HCT116 (cell line): ENCODE results near the gene RNF225. TPM values are rescaled to one million over a fixed set of nuclear protein-coding genes. Genes with fewer than 3 reads are reported as not detected.
A peak's percentile ranks its signal among the peaks of the same experiment; 100 is the strongest.

Experiments used
- ATAC-seq: fragments of 200-7000 bp; cut with Tn5 transposase; 2 replicates; pipeline ENCODE4 v1.9.1; 2020; ENCODE audit warnings: mild to moderate bottlenecking, moderate library complexity
- BruUV-seq: library from RNA; stranded (reverse); fragments of 400-500 nt; replicated peaks from 2 replicates; lab custom pipeline; 2021; lab: Mats Ljungman, UMichigan
- CTCF ChIA-PET: fragments of 300-600 bp; sonication (Branson Sonifier 250); formaldehyde crosslinking; loops from one replicate; lab custom pipeline; 2021; ENCODE audit warnings: antibody characterized with exemption; lab: Charles Lee
- POLR2A ChIA-PET: fragments of 300-600, 350-600 bp; sonication (Branson Sonifier 250); formaldehyde crosslinking; loops from one replicate; lab custom pipeline; 2021; ENCODE audit warnings: antibody characterized with exemption; lab: Charles Lee
- RAD21 ChIA-PET, 2 experiments: fragments of 300-600 bp; sonication (Branson Sonifier 250); formaldehyde crosslinking; loops; one replicate each; lab custom pipeline; 2023; ENCODE audit warnings: low total read pairs in 2 of 2; ENCODE audit not compliant: uncharacterized antibody in 2 of 2, unreplicated experiment in 2 of 2, low non-redundant PET in 1 of 2; lab: Charles Lee
- DNase-seq: peaks from one replicate; pipeline ENCODE4 v3.0.0-alpha.2; 2010; ENCODE audit warnings: low read depth, low spot score
- H2AFZ ChIP-seq: fragments of 200-600 bp; shearing (Covaris generic), sonication (generic); 2 replicates; pipeline ENCODE4 v1.6.1; 2017; ENCODE audit warnings: low read depth, mixed run types, mixed read lengths, antibody characterized with exemption, low read length; ENCODE audit not compliant: poor library complexity, severe bottlenecking
- H3K27ac ChIP-seq: 2 replicates; pipeline ENCODE4 v1.5.1; 2012; ENCODE audit warnings: low read depth, low read length
- H3K27me3 ChIP-seq: fragments of 200-600 bp; sonication (generic); 2 replicates; pipeline ENCODE4 v1.6.1; 2016; ENCODE audit warnings: mixed run types, low read length, mixed read lengths; ENCODE audit not compliant: insufficient read depth
- H3K36me3 ChIP-seq, 2 experiments: fragments of 200-500 bp in 1 of 2; fragments of 200-600 bp in 1 of 2; sonication (Bioruptor generic) in 1 of 2; sonication (generic) in 1 of 2; 2 replicates each; pipeline versions ENCODE4 v1.5.1 to v1.6.1; 2014 to 2016; ENCODE audit warnings: low read length in 2 of 2, inconsistent platforms in 1 of 2, mixed read lengths in 1 of 2, mixed run types in 1 of 2; ENCODE audit not compliant: insufficient read depth in 2 of 2, control insufficient read depth in 1 of 2
- H3K4me1 ChIP-seq, 2 experiments: fragments of 200-600 bp in 1 of 2; sonication (generic) in 1 of 2; 2 replicates each; pipeline versions ENCODE4 v1.5.1 to v1.6.1; 2012 to 2017; ENCODE audit warnings: low read length in 2 of 2, inconsistent platforms in 1 of 2, mild to moderate bottlenecking in 1 of 2, mixed read lengths in 1 of 2, mixed run types in 1 of 2, moderate library complexity in 1 of 2; ENCODE audit not compliant: insufficient read depth in 2 of 2, control insufficient read depth in 1 of 2
- H3K4me2 ChIP-seq: fragments of 200-600 bp; sonication (generic); 2 replicates; pipeline ENCODE4 v1.6.1; 2017; ENCODE audit warnings: mixed run types, low read length, mixed read lengths
- H3K4me3 ChIP-seq, 2 experiments: fragments of 200-600 bp in 1 of 2; sonication (generic) in 1 of 2; replicated peaks in 1 of 2; 2 replicates each; pipeline ENCODE4 v1.5.1; 2011 to 2016; ENCODE audit warnings: low read length in 2 of 2, control low read depth in 1 of 2, low read depth in 1 of 2, mild to moderate bottlenecking in 1 of 2, mixed read lengths in 1 of 2, mixed run types in 1 of 2
- H3K79me2 ChIP-seq: fragments of 200-600 bp; sonication (generic); 2 replicates; pipeline ENCODE4 v1.6.1; 2017; ENCODE audit warnings: mild to moderate bottlenecking, mixed run types, low read length, moderate library complexity, mixed read lengths; ENCODE audit not compliant: insufficient read depth
- H3K9ac ChIP-seq: fragments of 200-600 bp; sonication (generic); 2 replicates; pipeline ENCODE4 v1.6.1; 2016; ENCODE audit warnings: low read length, mixed read lengths
- H3K9me2 ChIP-seq: fragments of 200-600 bp; sonication (generic), shearing (Covaris generic); 2 replicates; pipeline ENCODE4 v1.6.1; 2017; ENCODE audit warnings: mixed run types, mild to moderate bottlenecking, moderate library complexity; ENCODE audit not compliant: insufficient read depth
- H3K9me3 ChIP-seq, 2 experiments: fragments of 200-500 bp in 1 of 2; fragments of 200-600 bp in 1 of 2; sonication (Bioruptor generic) in 1 of 2; sonication (generic) in 1 of 2; 2 replicates each; pipeline ENCODE4 v1.6.1; 2014 to 2017; ENCODE audit warnings: low read length in 2 of 2, mixed read lengths in 2 of 2, inconsistent platforms in 1 of 2, low read depth in 1 of 2, mild to moderate bottlenecking in 1 of 2, mixed run types in 1 of 2, moderate library complexity in 1 of 2; ENCODE audit not compliant: control insufficient read depth in 1 of 2, insufficient read depth in 1 of 2
- H4K20me1 ChIP-seq: fragments of 200-600 bp; sonication (generic), shearing (Covaris generic); 2 replicates; pipeline ENCODE4 v1.6.1; 2017; ENCODE audit warnings: mixed run types, mild to moderate bottlenecking, moderate library complexity; ENCODE audit not compliant: insufficient read depth
- CBX3 ChIP-seq: IDR thresholded peaks from 2 replicates; pipeline ENCODE4 v1.6.1; 2012; ENCODE audit warnings: low read depth
- ELF1 ChIP-seq: IDR thresholded peaks from 2 replicates; pipeline ENCODE4 v1.6.1; 2012; ENCODE audit warnings: low read depth, borderline replicate concordance
- EZH2phosphoT487 ChIP-seq: fragments of 200-600 bp; IDR thresholded peaks from 2 replicates; pipeline ENCODE4 v1.6.1; 2018; ENCODE audit warnings: antibody characterized with exemption, borderline replicate concordance
- FOSL1 ChIP-seq: IDR thresholded peaks from 2 replicates; pipeline ENCODE4 v1.6.1; 2012; ENCODE audit warnings: low read depth
- POLR2A ChIP-seq: IDR thresholded peaks from 2 replicates; pipeline ENCODE4 v1.7.0; 2011; ENCODE audit warnings: borderline replicate concordance; ENCODE audit not compliant: insufficient read depth, insufficient read length; ENCODE audit errors: extremely low read depth
- POLR2AphosphoS5 ChIP-seq: IDR thresholded peaks from 2 replicates; pipeline ENCODE4 v1.6.1; 2011; ENCODE audit warnings: mild to moderate bottlenecking, low read depth, low read length, moderate library complexity
- RAD21 ChIP-seq: IDR thresholded peaks from 2 replicates; pipeline ENCODE4 v1.6.1; 2012; ENCODE audit warnings: low read depth, mild to moderate bottlenecking
- SIN3A ChIP-seq: IDR thresholded peaks from 2 replicates; pipeline ENCODE4 v1.6.1; 2012; ENCODE audit warnings: low read depth
- ZFX ChIP-seq: fragments of 450-650 bp; IDR thresholded peaks from 2 replicates; pipeline ENCODE4 v1.6.1; 2017
- intact Hi-C: fragments of 100-400 bp; cut with micrococcal nuclease; formaldehyde crosslinking; loops from 2 replicates; pipeline ENCODE4 v1.10.0; 2022
- total RNA-seq: library from RNA; stranded (reverse); gene quantifications from one replicate; pipeline ENCODE4 v1.2.1, GENCODE V29; 2021; ENCODE audit not compliant: unreplicated experiment
- TF ChIP-seq, protein P1 (sequence below), 3 experiments: fragments of 200-600 bp in 1 of 3; sonication (generic) in 1 of 3; IDR thresholded peaks in 2 of 3; conservative IDR thresholded peaks in 1 of 3; 2 replicates each; pipeline ENCODE4 v1.5.1; 2012 to 2017; ENCODE audit warnings: low read depth in 2 of 3, low read length in 2 of 3, antibody characterized with exemption in 1 of 3, borderline replicate concordance in 1 of 3, control low read depth in 1 of 3, mild to moderate bottlenecking in 1 of 3, mixed read lengths in 1 of 3, mixed run types in 1 of 3, moderate library complexity in 1 of 3; ENCODE audit not compliant: insufficient read depth in 1 of 3
- TF ChIP-seq, protein P2 (sequence below): IDR thresholded peaks from 2 replicates; pipeline ENCODE4 v1.6.1; 2012

Gene RNF225
- total RNA-seq, 1 experiment from 2014 or later = 1.2 TPM

DNA sequence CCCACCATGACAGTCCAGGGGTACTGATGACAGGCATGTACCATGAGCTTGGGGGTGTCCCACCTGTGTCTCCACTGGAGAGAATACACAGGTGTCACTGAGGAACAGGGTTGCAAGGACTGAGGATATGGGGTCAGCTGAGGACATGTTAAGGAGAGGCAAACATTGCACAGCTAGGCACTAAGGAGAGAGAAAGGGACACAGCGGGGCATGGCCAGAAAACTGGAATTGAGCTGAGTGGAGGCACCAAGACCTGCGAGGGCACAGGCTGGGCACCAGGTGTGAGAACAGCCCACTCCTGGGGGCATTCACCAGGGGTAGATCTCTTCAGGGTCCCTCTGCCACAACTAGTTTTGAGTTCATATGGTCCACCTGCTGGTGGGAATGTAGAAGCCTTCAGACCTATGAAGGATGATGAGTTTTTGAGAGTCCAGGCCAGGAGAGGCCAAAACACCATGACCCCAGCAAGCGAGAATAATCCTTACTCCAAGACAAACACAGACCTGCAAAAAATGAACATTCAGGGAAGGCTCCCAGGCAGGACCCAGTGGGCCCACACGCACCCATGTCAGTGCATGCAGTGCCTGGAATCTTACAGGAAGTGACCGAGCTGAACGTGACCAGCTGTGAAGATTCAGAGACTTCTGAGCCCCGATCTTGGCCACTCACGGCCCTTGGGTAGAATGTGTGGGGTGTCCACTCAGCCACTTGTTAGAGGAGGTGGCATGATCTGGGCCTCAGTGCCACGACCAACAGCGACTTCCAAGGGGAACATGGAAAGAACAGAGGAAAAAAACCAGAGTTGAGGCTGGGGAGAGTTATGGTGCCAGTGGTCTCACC lies 11.6 kb downstream of the RNF225 start:
- TF ChIP-seq EZH2phosphoT487 (no peak), POLR2AphosphoS5 (peak; percentile 38; the same call in 1 of the 2 replicates)
- TF ChIP-seq, protein P1, sequence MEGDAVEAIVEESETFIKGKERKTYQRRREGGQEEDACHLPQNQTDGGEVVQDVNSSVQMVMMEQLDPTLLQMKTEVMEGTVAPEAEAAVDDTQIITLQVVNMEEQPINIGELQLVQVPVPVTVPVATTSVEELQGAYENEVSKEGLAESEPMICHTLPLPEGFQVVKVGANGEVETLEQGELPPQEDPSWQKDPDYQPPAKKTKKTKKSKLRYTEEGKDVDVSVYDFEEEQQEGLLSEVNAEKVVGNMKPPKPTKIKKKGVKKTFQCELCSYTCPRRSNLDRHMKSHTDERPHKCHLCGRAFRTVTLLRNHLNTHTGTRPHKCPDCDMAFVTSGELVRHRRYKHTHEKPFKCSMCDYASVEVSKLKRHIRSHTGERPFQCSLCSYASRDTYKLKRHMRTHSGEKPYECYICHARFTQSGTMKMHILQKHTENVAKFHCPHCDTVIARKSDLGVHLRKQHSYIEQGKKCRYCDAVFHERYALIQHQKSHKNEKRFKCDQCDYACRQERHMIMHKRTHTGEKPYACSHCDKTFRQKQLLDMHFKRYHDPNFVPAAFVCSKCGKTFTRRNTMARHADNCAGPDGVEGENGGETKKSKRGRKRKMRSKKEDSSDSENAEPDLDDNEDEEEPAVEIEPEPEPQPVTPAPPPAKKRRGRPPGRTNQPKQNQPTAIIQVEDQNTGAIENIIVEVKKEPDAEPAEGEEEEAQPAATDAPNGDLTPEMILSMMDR (IDR thresholded peaks at IDR 0.05 in 2 of 3, conservative IDR thresholded peaks at IDR 0.05 in 1 of 3; ENCODE audit: borderline replicate concordance in 1 of 3, insufficient read depth in 1 of 3, low read depth in 2 of 3, low read length in 2 of 3) = peak in 2 of 3 experiments; percentile 61 to 73; a peak in 4 of 6 replicates
- DNase-seq (no peak), ATAC-seq (peak; percentile 23)
- no peaks in the 10 kb centered on the region for H3K27me3 ChIP-seq
- intact Hi-C loops = loop anchor here (5.0 kb wide), 2 partner anchors 45 to 80 kb away; partner anchors contain the start of genes ZNF324B and ZSCAN22
- peak overlapping the region; percentile 93 to 99 for H3K4me3 ChIP-seq
- H4K20me1 ChIP-seq = no peaks in the 10 kb centered on the region
- ChIA-PET POLR2A (no interaction called here), CTCF (interaction anchor here (0.9 kb wide), 1 partner anchor 113 kb away, joined by 3 read pairs; the partner anchor contains the start of gene ZBTB45), RAD21 (no interaction called here)
- peak overlapping the region; percentile 96 for H3K4me2 ChIP-seq
- no TSS peak for BruUV-seq
- H3K79me2 ChIP-seq = peaks cover 46% of the 10 kb centered on the region
- H3K9me3 ChIP-seq = no peaks in the 10 kb centered on the region
- no peaks in the 10 kb centered on the region for H3K9me2 ChIP-seq
- H3K9ac ChIP-seq = peak overlapping the region; percentile 86
- peak overlapping the region; percentile 93 for H3K27ac ChIP-seq
- H3K4me1 ChIP-seq = peaks cover 20 to 35% of the 10 kb centered on the region in 2 experiments
- no peak overlapping the region for H2AFZ ChIP-seq
- no peaks in the 10 kb centered on the region for H3K36me3 ChIP-seq

DNA sequence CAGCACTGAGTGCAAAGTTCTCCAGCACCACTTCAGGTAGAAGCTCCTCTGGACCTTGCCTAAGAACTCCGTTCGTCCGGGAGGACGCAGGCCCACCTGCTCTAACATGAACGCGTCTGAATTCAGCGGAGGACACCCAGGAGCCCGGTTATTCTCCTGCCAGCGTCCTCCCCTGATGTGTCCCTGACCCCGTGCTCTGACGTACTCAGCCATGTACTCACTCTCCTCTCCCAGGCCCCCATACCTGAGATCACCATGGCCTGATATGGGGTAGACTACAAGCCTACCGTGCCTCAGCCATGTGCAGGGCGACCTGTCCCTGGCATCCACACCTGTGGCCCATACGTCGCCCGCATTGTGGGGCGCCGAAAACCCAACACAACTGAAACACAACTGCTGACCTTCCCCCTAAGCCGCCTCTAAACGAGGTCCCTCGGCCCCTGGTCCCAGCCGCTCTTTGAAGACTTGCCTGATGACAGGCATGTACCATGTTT lies 12.2 kb downstream of the RNF225 start:
- H3K9me3 ChIP-seq = no peaks in the 10 kb centered on the region
- DNase-seq (no peak), ATAC-seq (peak; percentile 37)
- intact Hi-C loops = loop anchor here (1.0 to 5.0 kb wide), 3 partner anchors 45 to 80 kb away; partner anchors contain the start of genes ZNF324B and ZSCAN22
- no peaks in the 10 kb centered on the region for H4K20me1 ChIP-seq
- peak overlapping the region; percentile 93 to 99 for H3K4me3 ChIP-seq
- H3K9me2 ChIP-seq = no peaks in the 10 kb centered on the region
- TF ChIP-seq RAD21 = no peak
- TF ChIP-seq ZFX = 0 out of 2 replicates have a peak, but pooled peaks have one; percentile 25
- no peak for TF ChIP-seq FOSL1
- no peak for TF ChIP-seq SIN3A
- TF ChIP-seq ELF1 = no peak; the same call in 1 of the 2 replicates
- no peak for TF ChIP-seq POLR2A
- TF ChIP-seq, protein P2, sequence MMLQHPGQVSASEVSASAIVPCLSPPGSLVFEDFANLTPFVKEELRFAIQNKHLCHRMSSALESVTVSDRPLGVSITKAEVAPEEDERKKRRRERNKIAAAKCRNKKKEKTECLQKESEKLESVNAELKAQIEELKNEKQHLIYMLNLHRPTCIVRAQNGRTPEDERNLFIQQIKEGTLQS = no peak
- TF ChIP-seq CBX3 = no peak
- H3K9ac ChIP-seq = peak overlapping the region; percentile 86
- peaks cover 16 to 30% of the 10 kb centered on the region in 2 experiments for H3K4me1 ChIP-seq
- ChIA-PET RAD21 (no interaction called here), POLR2A (interaction anchor here (1.0 kb wide), 2 partner anchors 31 to 112 kb away, joined by 4 to 5 read pairs; partner anchors contain the start of gene ZBTB45), CTCF (no interaction called here)
- H3K4me2 ChIP-seq = peak overlapping the region; percentile 96
- peaks cover 45% of the 10 kb centered on the region for H3K79me2 ChIP-seq
- BruUV-seq = TSS peak; percentile 91
- no peaks in the 10 kb centered on the region for H3K27me3 ChIP-seq
- no peaks in the 10 kb centered on the region for H3K36me3 ChIP-seq
- H2AFZ ChIP-seq = no peak overlapping the region
- H3K27ac ChIP-seq = peak overlapping the region; percentile 93
